HepG2 (cell line): ENCODE results near the gene TGFBI. TPM values are rescaled to one million over a fixed set of nuclear protein-coding genes. Genes with fewer than 3 reads are reported as not detected.

Experiments used
- ETV5 ChIP-seq: IDR thresholded peaks from 2 replicates; pipeline ENCODE4 v1.6.1; 2018; ENCODE audit warnings: missing biosample characterization, missing genetic modification reagents, inconsistent platforms, borderline replicate concordance
- FOXC1 ChIP-seq: sonication (generic); formaldehyde crosslinking; IDR thresholded peaks from 2 replicates; pipeline ENCODE4 v1.8.0; 2022; ENCODE audit warnings: mild to moderate bottlenecking, missing genetic modification reagents, borderline replicate concordance
- KLF9 ChIP-seq: IDR thresholded peaks from 2 replicates; pipeline ENCODE4 v1.6.1; 2016; ENCODE audit warnings: low read depth
- MXD1 ChIP-seq: sonication (generic); formaldehyde crosslinking; IDR thresholded peaks from 2 replicates; pipeline ENCODE4 v1.4.0; 2020; ENCODE audit warnings: mild to moderate bottlenecking, missing genetic modification reagents
- RXRB ChIP-seq: IDR thresholded peaks from 2 replicates; pipeline ENCODE4 v1.6.1; 2016; ENCODE audit warnings: borderline replicate concordance, missing genetic modification reagents, missing compliant biosample characterization
- SNRNP70 ChIP-seq: fragments of 200-400 bp; formaldehyde crosslinking; IDR thresholded peaks from 2 replicates; pipeline ENCODE4 v1.6.1; 2017; ENCODE audit warnings: mild to moderate bottlenecking, low read depth, low read length, moderate library complexity
- ZNF10 ChIP-seq: sonication (generic); formaldehyde crosslinking; IDR thresholded peaks from 2 replicates; pipeline ENCODE4 v1.4.0; 2020; ENCODE audit warnings: mild to moderate bottlenecking, low read depth, missing genetic modification reagents, borderline replicate concordance
- ZNF569 ChIP-seq: sonication (generic); formaldehyde crosslinking; IDR thresholded peaks from 2 replicates; pipeline ENCODE4 v1.5.0; 2020; ENCODE audit warnings: mild to moderate bottlenecking, missing genetic modification reagents, moderate library complexity, borderline replicate concordance
- ZNF607 ChIP-seq: sonication (generic); formaldehyde crosslinking; IDR thresholded peaks from 2 replicates; pipeline ENCODE4 v1.5.1; 2020; ENCODE audit warnings: missing genetic modification reagents, mild to moderate bottlenecking, borderline replicate concordance
- ZSCAN25 ChIP-seq: sonication (generic); formaldehyde crosslinking; IDR thresholded peaks from 2 replicates; pipeline ENCODE4 v1.8.0; 2022; ENCODE audit warnings: mild to moderate bottlenecking, missing genetic modification reagents
- polyA plus RNA-seq, 8 experiments: library from polyadenylated mRNA; depleted of rRNA in 3 of 8; stranded (reverse) in 7 of 8; unstranded in 1 of 8; fragments of >200 nt; fragmentation: Illumina TruSeq in 4 of 8; extraction: Trizol in 4 of 8; gene quantifications; 2 replicates each; pipeline versions ENCODE4 v1.2.1 to v1.2.3, GENCODE V29; 2011 to 2016; ENCODE audit warnings: low read depth in 4 of 8, missing spikeins in 1 of 8, mixed read lengths in 1 of 8; ENCODE audit not compliant: insufficient read depth in 1 of 8
- total RNA-seq, 5 experiments: library from RNA; depleted of rRNA; stranded (reverse); fragments of >200 nt; fragmentation: Illumina TruSeq; extraction: Trizol; gene quantifications; 2 replicates each; pipeline ENCODE4 v1.2.3, GENCODE V29; 2016; ENCODE audit warnings: low read depth in 1 of 5
- TF ChIP-seq, protein P1 (sequence below): sonication (generic); formaldehyde crosslinking; IDR thresholded peaks from 2 replicates; pipeline ENCODE4 v1.4.0; 2020; ENCODE audit warnings: low read depth, missing genetic modification reagents
- TF ChIP-seq, protein P2 (sequence below): sonication (generic); formaldehyde crosslinking; conservative IDR thresholded peaks from 2 replicates; pipeline ENCODE4 v1.8.1; 2023; ENCODE audit warnings: missing genetic modification reagents
- TF ChIP-seq, protein P3 (sequence below): IDR thresholded peaks from 2 replicates; pipeline ENCODE4 v1.6.1; 2016
- TF ChIP-seq, protein P4 (sequence below): sonication (generic); formaldehyde crosslinking; IDR thresholded peaks from 2 replicates; pipeline ENCODE4 v1.4.0; 2020; ENCODE audit warnings: missing genetic modification reagents, borderline replicate concordance

Gene TGFBI
- total and polyA plus RNA-seq, 2 of the 13 experiments (the other 11 are each of a cell fraction or from before 2014, with no cell fraction given) = 275 to 457 TPM

DNA sequence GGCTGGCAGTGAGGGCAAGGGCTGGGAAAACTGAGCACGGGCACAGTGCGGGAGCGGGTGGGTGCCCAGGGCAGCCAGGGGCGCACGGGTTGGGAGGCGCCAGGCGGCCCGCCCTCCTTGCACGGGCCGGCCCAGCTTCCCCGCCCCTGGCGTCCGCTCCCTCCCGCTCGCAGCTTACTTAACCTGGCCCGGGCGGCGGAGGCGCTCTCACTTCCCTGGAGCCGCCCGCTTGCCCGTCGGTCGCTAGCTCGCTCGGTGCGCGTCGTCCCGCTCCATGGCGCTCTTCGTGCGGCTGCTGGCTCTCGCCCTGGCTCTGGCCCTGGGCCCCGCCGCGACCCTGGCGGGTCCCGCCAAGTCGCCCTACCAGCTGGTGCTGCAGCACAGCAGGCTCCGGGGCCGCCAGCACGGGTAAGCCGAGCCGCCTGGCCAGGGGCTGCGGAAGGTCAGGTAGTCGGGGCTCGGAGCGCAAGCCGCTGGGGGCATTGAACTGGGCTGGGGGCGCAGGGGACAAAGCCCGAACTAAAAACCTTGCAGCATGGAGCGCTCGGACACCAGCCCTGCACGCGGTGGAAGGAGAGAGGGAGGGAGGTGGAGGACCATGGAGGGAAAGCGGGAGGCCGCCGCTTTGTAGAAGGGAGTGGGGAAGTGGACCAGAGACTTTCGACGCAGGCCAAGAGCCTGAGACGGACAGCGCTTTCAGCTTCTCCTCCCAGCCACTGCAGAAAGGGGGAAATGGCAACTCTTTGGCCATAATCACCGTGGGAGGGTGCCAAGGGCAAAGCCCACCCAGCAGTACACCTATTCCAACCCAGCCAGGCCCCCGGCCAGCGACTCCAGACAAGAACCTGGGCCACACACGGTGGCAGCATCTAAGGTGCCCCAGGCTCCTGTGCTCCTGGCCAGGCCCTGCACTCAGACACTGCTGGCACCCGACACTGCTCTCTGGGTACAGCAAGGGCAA is at the start of gene TGFBI (continued):
- TF ChIP-seq, protein P1, sequence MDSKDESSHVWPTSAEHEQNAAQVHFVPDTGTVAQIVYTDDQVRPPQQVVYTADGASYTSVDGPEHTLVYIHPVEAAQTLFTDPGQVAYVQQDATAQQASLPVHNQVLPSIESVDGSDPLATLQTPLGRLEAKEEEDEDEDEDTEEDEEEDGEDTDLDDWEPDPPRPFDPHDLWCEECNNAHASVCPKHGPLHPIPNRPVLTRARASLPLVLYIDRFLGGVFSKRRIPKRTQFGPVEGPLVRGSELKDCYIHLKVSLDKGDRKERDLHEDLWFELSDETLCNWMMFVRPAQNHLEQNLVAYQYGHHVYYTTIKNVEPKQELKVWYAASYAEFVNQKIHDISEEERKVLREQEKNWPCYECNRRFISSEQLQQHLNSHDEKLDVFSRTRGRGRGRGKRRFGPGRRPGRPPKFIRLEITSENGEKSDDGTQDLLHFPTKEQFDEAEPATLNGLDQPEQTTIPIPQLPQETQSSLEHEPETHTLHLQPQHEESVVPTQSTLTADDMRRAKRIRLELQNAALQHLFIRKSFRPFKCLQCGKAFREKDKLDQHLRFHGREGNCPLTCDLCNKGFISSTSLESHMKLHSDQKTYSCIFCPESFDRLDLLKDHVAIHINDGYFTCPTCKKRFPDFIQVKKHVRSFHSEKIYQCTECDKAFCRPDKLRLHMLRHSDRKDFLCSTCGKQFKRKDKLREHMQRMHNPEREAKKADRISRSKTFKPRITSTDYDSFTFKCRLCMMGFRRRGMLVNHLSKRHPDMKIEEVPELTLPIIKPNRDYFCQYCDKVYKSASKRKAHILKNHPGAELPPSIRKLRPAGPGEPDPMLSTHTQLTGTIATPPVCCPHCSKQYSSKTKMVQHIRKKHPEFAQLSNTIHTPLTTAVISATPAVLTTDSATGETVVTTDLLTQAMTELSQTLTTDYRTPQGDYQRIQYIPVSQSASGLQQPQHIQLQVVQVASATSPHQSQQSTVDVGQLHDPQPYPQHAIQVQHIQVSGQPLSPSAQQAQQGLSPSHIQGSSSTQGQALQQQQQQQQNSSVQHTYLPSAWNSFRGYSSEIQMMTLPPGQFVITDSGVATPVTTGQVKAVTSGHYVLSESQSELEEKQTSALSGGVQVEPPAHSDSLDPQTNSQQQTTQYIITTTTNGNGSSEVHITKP (CRISPR knock-in tag) = 0 out of 2 replicates have a peak, but pooled peaks have one; percentile 14
- TF ChIP-seq, protein P2, sequence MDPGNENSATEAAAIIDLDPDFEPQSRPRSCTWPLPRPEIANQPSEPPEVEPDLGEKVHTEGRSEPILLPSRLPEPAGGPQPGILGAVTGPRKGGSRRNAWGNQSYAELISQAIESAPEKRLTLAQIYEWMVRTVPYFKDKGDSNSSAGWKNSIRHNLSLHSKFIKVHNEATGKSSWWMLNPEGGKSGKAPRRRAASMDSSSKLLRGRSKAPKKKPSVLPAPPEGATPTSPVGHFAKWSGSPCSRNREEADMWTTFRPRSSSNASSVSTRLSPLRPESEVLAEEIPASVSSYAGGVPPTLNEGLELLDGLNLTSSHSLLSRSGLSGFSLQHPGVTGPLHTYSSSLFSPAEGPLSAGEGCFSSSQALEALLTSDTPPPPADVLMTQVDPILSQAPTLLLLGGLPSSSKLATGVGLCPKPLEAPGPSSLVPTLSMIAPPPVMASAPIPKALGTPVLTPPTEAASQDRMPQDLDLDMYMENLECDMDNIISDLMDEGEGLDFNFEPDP (CRISPR knock-in tag) = 0 out of 2 replicates have a peak, but pooled peaks have one; percentile 36
- TF ChIP-seq, protein P3, sequence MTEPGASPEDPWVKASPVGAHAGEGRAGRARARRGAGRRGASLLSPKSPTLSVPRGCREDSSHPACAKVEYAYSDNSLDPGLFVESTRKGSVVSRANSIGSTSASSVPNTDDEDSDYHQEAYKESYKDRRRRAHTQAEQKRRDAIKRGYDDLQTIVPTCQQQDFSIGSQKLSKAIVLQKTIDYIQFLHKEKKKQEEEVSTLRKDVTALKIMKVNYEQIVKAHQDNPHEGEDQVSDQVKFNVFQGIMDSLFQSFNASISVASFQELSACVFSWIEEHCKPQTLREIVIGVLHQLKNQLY (CRISPR knock-in tag) = no peak
- TF ChIP-seq, protein P4, sequence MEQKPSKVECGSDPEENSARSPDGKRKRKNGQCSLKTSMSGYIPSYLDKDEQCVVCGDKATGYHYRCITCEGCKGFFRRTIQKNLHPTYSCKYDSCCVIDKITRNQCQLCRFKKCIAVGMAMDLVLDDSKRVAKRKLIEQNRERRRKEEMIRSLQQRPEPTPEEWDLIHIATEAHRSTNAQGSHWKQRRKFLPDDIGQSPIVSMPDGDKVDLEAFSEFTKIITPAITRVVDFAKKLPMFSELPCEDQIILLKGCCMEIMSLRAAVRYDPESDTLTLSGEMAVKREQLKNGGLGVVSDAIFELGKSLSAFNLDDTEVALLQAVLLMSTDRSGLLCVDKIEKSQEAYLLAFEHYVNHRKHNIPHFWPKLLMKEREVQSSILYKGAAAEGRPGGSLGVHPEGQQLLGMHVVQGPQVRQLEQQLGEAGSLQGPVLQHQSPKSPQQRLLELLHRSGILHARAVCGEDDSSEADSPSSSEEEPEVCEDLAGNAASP (CRISPR knock-in tag) = peak; percentile 53
- TF ChIP-seq SNRNP70 (no peak), ETV5 (CRISPR knock-in tag) (peak; percentile 54), ZNF607 (CRISPR knock-in tag) (peak; percentile 79; the same call in 1 of the 2 replicates), FOXC1 (CRISPR knock-in tag) (no peak), ZNF10 (CRISPR knock-in tag) (no peak), MXD1 (CRISPR knock-in tag) (peak; percentile 66), ZNF569 (CRISPR knock-in tag) (no peak), ZSCAN25 (CRISPR knock-in tag) (peak; percentile 21; the same call in 1 of the 2 replicates), RXRB (CRISPR knock-in tag) (peak; percentile 54; the same call in 1 of the 2 replicates), KLF9 (CRISPR knock-in tag) (peak; percentile 46; the same call in 1 of the 2 replicates)
